Activated naive CD4-positive, alpha-beta T cell treated with anti-CD3 and anti-CD28 coated beads, Interleukin-2, amount 50 U/mL, for 72 hours (primary cell): ENCODE measurements around the gene MS4A5. TPM values are rescaled to one million over a fixed set of nuclear protein-coding genes. Genes with fewer than 3 reads are reported as not detected.
"Not testable (repeated sequence)": the region's sequence is repeated elsewhere in the genome, so short reads cannot be mapped to it uniquely, and the experiment has no call there.

Experiments
- ATAC-seq, 2 donors: fragments of 150-1000 bp; cut with Tn5 transposase; 2 replicates each; pipeline ENCODE4 v1.10.0; 2021; ENCODE audit warnings: mild to moderate bottlenecking in 2 of 2, moderate library complexity in 2 of 2
- DNase-seq, 2 donors: peaks; one replicate each; pipeline ENCODE4 v3.0.0; 2021 to 2022; ENCODE audit warnings: low spot score in 2 of 2
- H3K27ac Mint-ChIP-seq, 2 donors: one replicate each; pipeline ENCODE4 v1.8.0; 2022; ENCODE audit warnings: mild to moderate bottlenecking in 2 of 2, mixed read lengths in 2 of 2
- H3K36me3 Mint-ChIP-seq, 2 donors: one replicate each; pipeline ENCODE4 v1.8.0; 2022; ENCODE audit warnings: mixed read lengths in 2 of 2
- H3K9me3 Mint-ChIP-seq, 2 donors: one replicate each; pipeline ENCODE4 v1.8.0; 2022; ENCODE audit warnings: mixed read lengths in 2 of 2
- total RNA-seq, 2 donors: library from RNA; stranded (reverse); gene quantifications; one replicate each; pipeline ENCODE4 v1.2.3, GENCODE V29; 2022

The MS4A5 gene, protein sequence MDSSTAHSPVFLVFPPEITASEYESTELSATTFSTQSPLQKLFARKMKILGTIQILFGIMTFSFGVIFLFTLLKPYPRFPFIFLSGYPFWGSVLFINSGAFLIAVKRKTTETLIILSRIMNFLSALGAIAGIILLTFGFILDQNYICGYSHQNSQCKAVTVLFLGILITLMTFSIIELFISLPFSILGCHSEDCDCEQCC
- not detected for total RNA-seq

DNA sequence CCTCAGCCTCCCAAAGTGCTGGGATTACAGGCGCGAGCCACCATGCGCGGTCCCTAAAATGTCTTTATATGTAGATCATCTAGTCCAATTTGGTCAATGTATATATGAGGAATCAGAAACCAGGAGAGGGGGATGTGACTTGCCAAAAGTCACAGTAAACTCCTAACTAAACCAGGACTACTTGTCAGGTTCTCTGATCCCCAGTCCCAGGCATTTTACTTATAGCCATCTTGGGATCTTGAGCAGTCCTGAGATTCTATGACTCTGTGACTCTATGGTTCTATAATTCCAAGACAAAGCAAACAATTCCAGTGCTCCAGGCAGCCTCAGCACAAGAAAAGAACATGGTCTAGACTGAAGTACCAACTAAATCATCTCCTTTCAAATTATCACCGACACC lies at the start of gene MS4A5:
MS4A5 (plus strand) TSS at position 301 of the 400 bp plus-strand sequence. CDS start 103 bp downstream, outside the sequence.
- ATAC-seq, result no peak
- Mint-ChIP-seq H3K9me3 (no peaks in the 10 kb centered on the region), H3K36me3 (no peaks in the 10 kb centered on the region), H3K27ac (no peak within 1 kb of the TSS)
- no peak for DNase-seq

DNA sequence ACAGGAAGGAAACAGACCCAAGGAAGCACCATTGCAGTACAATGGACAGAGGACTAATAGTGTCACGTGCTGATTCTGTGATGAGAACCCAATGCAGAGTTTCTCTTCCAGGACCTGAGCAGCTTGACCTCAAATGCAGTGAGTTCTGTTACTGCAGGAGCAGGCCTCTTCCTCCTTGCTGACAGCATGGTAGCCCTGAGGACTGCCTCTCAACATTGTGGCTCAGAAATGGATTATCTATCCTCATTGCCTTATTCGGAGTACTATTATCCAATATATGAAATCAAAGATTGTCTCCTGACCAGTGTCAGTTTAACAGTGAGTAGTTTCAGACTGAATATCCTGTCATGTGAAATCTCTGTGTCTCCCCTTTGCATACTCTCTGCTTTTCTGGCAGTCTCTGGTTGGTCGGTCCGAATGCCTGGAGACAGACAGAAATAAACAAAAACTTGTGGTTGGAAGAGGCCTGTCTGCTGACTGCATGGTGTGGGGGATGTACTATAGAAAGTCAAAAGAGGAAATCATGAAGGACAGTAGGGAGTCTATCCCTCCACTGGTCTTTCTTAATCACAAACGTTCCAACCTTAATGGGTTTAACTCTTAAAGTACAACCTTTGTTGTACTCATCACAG lies 40.0 kb upstream of the MS4A5 start:
- H3K27ac Mint-ChIP-seq, result no peak overlapping the region
- no peak for DNase-seq
- no peaks in the 10 kb centered on the region for H3K9me3 Mint-ChIP-seq
- no peak for ATAC-seq
- no peaks in the 10 kb centered on the region for H3K36me3 Mint-ChIP-seq

DNA sequence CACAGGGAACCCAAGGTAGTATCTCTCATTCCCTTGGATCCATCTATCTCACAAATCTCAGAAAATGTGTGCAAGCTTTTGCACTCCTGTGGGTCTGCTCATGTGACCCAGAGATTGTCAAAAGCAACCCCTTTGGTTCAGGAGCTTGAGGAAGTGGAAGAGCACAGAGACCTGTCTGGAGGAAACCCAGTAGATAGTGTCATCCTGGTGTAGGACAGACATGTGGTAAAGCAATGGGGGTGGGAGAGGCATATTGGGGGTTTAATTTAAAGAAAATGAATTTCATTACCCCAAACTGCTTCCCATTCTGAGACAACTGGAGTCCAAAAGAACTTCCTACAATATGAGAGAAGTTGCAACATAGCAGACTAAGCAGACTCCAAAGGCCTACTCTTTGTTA lies 39.0 kb upstream of the MS4A5 start:
- no peak for ATAC-seq

DNA sequence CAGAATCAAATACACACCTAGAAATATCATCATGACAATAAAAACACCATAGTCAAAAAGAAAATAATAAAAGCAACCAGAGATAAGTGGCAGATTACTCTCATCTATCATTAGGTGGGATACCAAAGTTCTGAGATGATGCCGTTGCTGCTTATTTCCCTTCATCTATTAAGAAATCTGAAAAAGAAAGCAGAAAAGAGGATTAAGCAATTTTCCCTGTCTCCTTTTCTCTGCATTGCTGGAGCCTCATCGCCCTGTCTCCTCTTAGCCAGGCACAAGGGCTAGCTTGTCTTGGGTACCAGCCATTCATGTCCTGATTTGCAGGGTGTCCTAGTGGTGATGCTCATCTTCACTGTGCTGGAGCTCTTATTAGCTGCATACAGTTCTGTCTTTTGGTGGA lies 37.0 kb upstream of the MS4A5 start:
- no peak for DNase-seq
- Mint-ChIP-seq H3K36me3 (no peaks in the 10 kb centered on the region), H3K9me3 (no peaks in the 10 kb centered on the region), H3K27ac (no peak overlapping the region)
- no peak for ATAC-seq

More for the DNA sequence above, 39.0 kb upstream of the MS4A5 start:
- no peaks in the 10 kb centered on the region for H3K36me3 Mint-ChIP-seq
- H3K27ac Mint-ChIP-seq, result no peak overlapping the region
- DNase-seq, result no peak
- H3K9me3 Mint-ChIP-seq, result no peaks in the 10 kb centered on the region

DNA sequence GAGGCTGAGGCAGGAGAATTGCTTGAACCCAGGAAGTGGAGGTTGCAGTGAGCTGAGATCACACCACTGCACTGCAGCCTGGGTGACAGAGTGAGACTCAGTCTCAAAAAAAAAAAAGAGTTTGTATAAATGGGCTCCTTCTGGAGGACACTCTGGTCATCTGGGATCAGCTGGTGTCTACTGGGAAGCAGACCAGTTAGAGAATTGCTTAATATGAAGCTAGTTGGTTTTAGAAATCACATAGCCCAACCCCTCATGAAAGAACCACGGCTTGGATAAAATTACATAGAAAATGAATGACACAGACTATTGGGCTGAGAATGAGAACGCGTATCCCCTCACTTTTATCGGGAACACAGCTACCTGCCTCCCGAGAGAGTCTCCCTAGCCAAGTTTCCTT lies 36.4 kb upstream of the MS4A5 start:
- Mint-ChIP-seq H3K36me3 (no peaks in the 10 kb centered on the region), H3K9me3 (no peaks in the 10 kb centered on the region), H3K27ac (no peak overlapping the region)
- no peak for DNase-seq
- ATAC-seq, result no peak

DNA sequence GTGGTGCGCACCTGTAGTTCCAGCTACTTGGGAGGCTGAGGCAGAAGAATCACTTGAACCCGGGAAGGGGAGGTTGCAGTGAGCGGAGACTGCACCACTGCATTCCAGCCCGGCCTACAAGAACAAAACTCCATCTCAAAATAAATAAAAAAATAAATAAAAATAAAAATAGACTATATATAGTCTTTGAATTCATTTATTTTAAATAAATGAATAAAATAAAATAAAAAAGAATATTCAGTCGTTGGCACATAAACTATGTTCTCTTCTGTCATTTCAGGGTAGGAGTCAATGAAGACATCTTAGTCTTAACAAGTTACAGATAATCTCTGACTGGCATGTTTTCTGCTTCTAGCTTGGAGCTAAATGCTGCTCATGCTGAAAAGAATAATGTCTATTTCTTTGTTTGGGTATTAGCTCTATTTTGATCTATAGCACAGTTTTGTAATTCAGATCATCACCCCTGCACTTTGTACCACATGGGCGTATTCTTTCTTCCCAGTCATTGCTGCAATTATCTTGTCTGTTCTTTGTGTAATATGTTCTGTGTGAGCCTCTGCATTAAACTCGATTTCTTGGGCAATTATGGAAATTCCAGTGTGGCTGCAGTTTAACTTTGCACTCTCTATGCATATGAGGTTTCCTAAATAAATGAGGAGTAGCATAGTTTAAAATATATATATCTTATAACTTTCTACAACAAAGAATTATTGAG lies 34.5 kb upstream of the MS4A5 start:
- ATAC-seq (no peak), DNase-seq (no peak)
- no peaks in the 10 kb centered on the region for H3K36me3 Mint-ChIP-seq
- H3K27ac Mint-ChIP-seq, result no peak overlapping the region
- no peaks in the 10 kb centered on the region for H3K9me3 Mint-ChIP-seq

DNA sequence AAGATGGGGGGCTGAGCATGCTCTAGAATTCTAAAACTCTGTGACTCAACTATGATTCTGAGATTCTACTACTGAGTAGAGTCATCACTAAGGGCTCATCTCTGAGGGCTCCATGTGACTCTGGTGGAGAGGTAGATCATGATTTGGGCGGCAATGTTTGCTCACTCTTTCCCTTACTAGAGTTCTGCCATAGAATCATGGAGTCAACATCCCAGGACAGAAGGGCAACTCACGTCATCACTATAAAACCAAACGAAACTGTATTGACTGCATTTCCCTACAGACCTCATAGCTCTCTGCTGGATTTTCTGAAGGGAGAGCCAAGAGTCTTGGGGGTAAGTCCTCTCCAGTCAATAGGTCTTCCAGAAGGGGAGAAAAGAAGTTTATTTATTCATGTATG lies 33.0 kb upstream of the MS4A5 start, which contains the start of gene MS4A14:
MS4A14 (plus strand) TSS at position 78 of the 400 bp plus-strand sequence; CDS start at position 198, 120 bp downstream.
- ATAC-seq (peak in 1 of 2 donors; percentile 26), DNase-seq (no peak)
- no peaks in the 10 kb centered on the region for H3K36me3 Mint-ChIP-seq
- H3K27ac Mint-ChIP-seq, result no peak within 1 kb of the TSS
- no peaks in the 10 kb centered on the region for H3K9me3 Mint-ChIP-seq

DNA sequence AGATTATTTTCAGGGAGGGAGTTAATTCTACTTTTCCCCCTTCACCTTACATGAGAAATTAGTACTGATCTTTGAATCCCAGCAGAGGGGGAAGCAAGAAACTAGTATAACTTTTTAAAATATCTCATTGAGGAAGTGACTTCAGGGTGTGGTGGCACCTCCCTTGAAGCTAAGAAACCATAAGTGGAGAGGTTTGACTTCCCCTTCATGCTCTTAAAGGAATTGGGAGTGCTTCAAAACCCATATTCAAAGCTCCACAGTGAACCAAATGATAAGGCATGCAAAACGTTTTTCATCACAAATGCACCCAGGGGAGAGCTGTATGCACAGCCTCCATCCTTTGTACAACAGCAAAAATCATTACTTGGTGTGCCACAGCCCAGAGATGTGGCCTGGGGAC lies 32.6 kb upstream of the MS4A5 start:
- ATAC-seq (no peak), DNase-seq (no peak)
- H3K27ac Mint-ChIP-seq, result no peak overlapping the region
- no peaks in the 10 kb centered on the region for H3K36me3 Mint-ChIP-seq
- H3K9me3 Mint-ChIP-seq, result no peaks in the 10 kb centered on the region

DNA sequence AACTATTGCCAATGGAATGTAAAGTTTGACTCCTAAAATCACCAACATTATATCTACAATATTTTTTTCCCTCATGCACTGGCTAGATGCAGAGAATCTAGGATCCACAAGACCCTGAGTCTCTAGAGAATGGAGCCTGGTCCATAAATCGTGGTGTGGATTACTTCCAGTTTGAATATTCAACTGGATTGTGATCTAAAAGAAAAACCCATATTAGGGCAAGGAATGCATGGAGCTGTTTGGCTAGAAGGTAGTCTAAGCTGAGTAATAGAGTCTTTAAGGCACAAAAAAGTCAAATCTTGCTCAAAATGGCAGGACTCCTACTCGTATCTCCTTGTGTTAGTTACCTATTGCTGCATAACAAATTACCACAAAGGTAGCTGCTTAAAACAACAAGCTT lies 9.4 kb upstream of the MS4A5 start:
- Mint-ChIP-seq H3K36me3 (peaks cover 0 to 5% of the 10 kb centered on the region in 2 donors), H3K9me3 (peaks cover 0 to 3% of the 10 kb centered on the region in 2 donors)
- DNase-seq, result no peak

DNA sequence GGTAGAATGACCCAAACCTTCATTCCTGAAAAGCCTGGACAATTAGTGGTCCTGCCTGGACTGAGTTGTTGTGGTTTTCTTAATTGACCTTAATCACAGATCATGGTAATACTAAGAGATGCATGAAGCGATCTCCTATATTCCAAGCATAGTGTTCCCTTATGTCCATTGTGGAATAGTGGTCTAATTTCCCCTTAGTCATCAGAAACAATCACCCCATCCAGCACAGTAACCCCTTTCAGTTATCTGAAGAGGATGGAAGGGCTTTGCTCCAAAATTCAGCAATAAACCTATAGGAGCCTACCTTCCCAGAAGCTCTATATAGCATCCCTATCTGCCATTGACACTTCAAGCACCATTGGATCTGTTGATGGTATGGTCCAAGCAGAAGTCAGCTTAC lies 6.8 kb upstream of the MS4A5 start:
- Mint-ChIP-seq H3K9me3 (peaks cover 0 to 3% of the 10 kb centered on the region in 2 donors), H3K36me3 (no peaks in the 10 kb centered on the region), H3K27ac (no peak overlapping the region)
- no peak for DNase-seq
- no peak for ATAC-seq

More for the DNA sequence above, 9.4 kb upstream of the MS4A5 start:
- H3K27ac Mint-ChIP-seq, result no peak overlapping the region
- ATAC-seq, result no peak

DNA sequence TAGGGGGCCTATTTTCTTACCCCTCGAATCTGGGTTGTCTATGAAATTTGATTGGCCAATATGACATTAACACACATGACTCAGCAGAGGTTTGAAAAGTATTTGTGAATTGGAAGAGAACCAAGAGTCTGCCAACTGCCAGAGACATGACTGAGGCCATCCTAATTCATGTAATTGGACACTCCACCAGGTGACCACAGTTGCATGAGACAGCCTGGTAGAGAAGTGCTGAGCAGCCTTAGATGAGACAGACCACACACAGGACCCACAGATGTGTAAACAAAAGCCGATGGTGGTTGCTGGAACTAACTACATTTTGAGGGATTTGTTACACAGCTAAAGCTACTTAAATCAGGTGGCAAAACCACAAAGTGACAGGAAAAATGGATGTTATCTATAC lies 855 bp upstream of the MS4A5 start:
- DNase-seq (no peak), ATAC-seq (no peak)
- no peaks in the 10 kb centered on the region for H3K36me3 Mint-ChIP-seq
- H3K9me3 Mint-ChIP-seq, result no peaks in the 10 kb centered on the region
- no peak overlapping the region for H3K27ac Mint-ChIP-seq

DNA sequence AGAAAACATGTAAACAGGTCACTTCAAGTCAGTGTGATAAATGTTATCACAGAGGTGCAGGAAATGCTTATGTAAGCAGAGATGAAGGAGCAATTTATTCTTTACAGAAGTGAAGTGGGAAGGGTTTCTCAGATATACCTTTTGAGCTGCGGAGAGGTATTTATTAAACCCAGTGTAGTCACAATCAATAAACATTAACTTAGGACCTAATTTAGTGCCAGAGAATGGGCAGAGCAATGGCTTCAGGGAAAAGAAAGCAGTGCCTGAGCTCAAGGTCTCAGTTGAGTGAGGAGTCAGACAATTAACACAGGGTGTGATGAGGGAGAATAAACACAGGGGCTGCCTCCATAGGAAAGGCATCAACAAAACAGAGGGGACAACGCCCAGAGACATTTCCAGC lies 1.9 kb downstream of the MS4A5 start:
- no peak for ATAC-seq
- no peaks in the 10 kb centered on the region for H3K9me3 Mint-ChIP-seq
- no peak for DNase-seq
- no peak overlapping the region for H3K27ac Mint-ChIP-seq
- H3K36me3 Mint-ChIP-seq, result no peaks in the 10 kb centered on the region

DNA sequence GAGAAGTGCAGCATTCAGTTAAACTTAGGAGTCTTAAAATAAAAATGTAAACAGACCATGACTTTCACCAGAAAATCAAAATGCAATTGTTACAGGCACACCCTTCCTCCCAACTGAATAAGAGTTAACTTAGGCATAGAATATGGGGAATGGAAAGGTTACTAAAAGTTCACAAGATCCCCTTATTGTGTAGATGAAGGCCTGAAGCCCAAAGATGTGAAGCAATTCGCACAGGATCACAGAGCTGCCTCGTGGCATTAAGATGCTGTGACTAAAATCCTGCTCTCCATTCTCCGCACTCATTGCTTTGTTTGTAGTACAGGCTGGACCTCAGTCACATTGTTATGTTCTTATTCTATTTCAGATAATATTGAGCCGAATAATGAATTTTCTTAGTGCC lies 4.0 kb downstream of the MS4A5 start:
- ATAC-seq (no peak), DNase-seq (no peak)
- Mint-ChIP-seq H3K9me3 (no peaks in the 10 kb centered on the region), H3K36me3 (no peaks in the 10 kb centered on the region), H3K27ac (no peak overlapping the region)

DNA sequence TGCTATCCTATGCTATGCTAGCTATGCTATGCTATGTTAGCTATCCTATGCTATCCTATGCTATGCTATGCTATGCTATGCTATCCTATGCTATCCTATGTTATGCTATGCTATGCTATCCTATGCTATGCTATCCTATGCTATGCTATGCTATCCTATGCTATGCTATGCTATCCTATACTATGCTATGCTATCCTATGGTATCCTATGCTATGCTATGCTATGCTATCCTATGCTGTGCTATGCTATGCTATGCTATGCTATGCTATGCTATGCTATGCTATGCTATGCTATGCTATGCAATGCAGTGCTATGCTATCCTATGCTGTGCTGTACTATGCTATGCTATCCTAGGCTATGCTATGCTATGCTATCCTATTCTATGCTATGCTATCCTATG lies 17.7 kb downstream of the MS4A5 start:
- Mint-ChIP-seq H3K27ac (peak overlapping the region in 1 of 2 donors; percentile 75), H3K36me3 (no peaks in the 10 kb centered on the region), H3K9me3 (no peaks in the 10 kb centered on the region)
- ATAC-seq (no peak), DNase-seq (no peak)

DNA sequence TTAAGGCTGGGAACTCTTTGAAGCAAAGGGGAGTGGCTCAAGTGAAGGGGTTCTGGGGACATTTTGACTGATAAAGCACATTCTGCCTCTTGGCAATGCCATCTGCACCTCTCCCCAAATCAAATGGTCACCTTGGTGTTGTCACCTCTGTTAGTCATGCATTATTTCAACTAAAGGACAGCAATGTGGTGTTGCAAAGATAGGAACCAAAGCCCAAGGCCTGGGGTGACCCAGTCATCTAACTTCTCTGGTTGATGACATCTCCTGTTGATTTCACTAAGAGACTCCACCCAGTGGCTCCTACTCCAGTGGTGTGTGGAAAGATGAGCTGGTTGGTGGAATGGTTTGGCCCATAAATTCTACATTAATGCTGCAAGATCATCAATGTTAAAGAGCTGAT lies 18.5 kb downstream of the MS4A5 start:
- H3K36me3 Mint-ChIP-seq, result no peaks in the 10 kb centered on the region
- ATAC-seq (no peak), DNase-seq (no peak)
- H3K27ac Mint-ChIP-seq, result no peak overlapping the region
- no peaks in the 10 kb centered on the region for H3K9me3 Mint-ChIP-seq

DNA sequence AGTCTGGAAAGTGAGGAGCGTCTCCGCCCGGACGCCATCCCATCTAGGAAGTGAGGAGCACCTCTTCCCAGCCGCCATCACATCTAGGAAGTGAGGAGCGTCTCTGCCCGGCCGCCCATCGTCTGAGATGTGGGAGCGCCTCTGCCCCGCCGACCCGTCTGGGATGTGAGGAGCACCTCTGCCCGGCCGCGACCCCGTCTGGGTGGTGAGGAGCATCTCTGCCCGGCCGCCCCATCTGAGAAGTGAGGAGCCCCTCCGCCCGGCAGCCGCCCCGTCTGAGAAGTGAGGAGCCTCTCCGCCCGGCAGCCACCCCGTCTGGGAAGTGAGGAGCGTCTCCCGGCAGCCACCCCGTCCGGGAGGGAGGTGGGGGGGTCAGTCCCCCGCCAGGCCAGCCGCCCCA lies 21.8 kb downstream of the MS4A5 start:
- DNase-seq, H3K27ac Mint-ChIP-seq, H3K36me3 Mint-ChIP-seq, ATAC-seq, H3K9me3 Mint-ChIP-seq: not testable (repeated sequence)

DNA sequence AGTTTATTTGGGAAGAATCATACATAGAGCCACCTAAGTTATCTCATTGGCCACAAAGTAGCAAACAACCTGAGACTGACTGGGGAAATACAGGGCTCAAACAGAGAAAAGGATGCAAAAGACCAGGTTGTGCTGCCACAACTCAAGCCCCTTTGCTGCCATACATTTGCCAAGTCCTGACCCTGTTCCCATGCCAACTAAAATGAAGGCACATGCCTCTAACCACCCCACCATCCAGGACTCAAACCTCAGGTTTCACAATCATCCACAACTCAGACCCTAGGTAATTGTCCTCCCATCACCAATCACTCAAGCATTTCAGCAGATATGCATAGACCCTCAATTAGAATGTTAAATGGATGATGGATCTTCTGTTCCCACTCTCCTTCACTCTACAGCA lies 24.8 kb downstream of the MS4A5 start:
- DNase-seq, result no peak
- H3K36me3 Mint-ChIP-seq, result no peaks in the 10 kb centered on the region
- H3K9me3 Mint-ChIP-seq, result no peaks in the 10 kb centered on the region
- H3K27ac Mint-ChIP-seq, result no peak overlapping the region
- no peak for ATAC-seq
